Muscle of leg (tissue), 9 donors: ENCODE results near the gene CDC26. TPM values are rescaled to one million over a fixed set of nuclear protein-coding genes. Genes with fewer than 3 reads are reported as not detected.

ENCODE experiments used
- polyA plus RNA-seq, 8 donors: library from polyadenylated mRNA; unstranded; fragments of 120-200 nt; gene quantifications; one replicate each; pipeline versions ENCODE4 v1.2.1 to v1.2.3, GENCODE V29; 2013; ENCODE audit warnings: inconsistent platforms in 1 of 8, low replicate concordance in 1 of 8; ENCODE audit not compliant: insufficient read length in 8 of 8, insufficient read depth in 1 of 8
- total RNA-seq: library from RNA; stranded (reverse); fragments of 120-200 nt; gene quantifications from one replicate; pipeline ENCODE4 v1.2.4, GENCODE V29; 2013

CDC26 gene
- total and polyA plus RNA-seq, 9 donors: 19.7 to 33.2 (median 24.7) TPM

Other genes with a start within 250 kb of the CDC26 start
- gene ZFP37, start 218.8 kb downstream of the CDC26 start, total RNA-seq: 5.5 TPM
- 1 to 10 TPM; 2.7 to 6.1 (median 4.4) TPM for gene ZFP37, start 218.8 kb downstream of the CDC26 start, polyA plus RNA-seq
- gene SLC31A2, start 124.6 kb downstream of the CDC26 start, total RNA-seq: 4.1 TPM
- gene SLC31A2, start 124.6 kb downstream of the CDC26 start, polyA plus RNA-seq: 1 to 10 TPM; 2.1 to 4.3 (median 2.8) TPM
- 16.8 TPM for gene FKBP15, start 54.3 kb downstream of the CDC26 start, total RNA-seq
- gene FKBP15, start 54.3 kb downstream of the CDC26 start, polyA plus RNA-seq: 10 to 100 TPM; 16.9 to 24.2 (median 20.3) TPM
- gene SLC31A1, start 54.0 kb downstream of the CDC26 start, total RNA-seq: 8.0 TPM
- 10 to 100 TPM in 5 of 8 donors, 1 to 10 TPM in 3; 8.0 to 14.2 (median 10.2) TPM for gene SLC31A1, start 54.0 kb downstream of the CDC26 start, polyA plus RNA-seq
- gene PRPF4, start 86 bp upstream of the CDC26 start, total RNA-seq: 21.5 TPM
- 10 to 100 TPM; 16.5 to 25.2 (median 19.3) TPM for gene PRPF4, start 86 bp upstream of the CDC26 start, polyA plus RNA-seq
- 0.04 TPM for gene RNF183, start 27.8 kb upstream of the CDC26 start, total RNA-seq
- under 1 TPM in 4 of 8 donors, not detected in 4; 0.08 to 0.35 (median 0.13) TPM for gene RNF183, start 27.8 kb upstream of the CDC26 start, polyA plus RNA-seq
- gene WDR31, start 64.7 kb upstream of the CDC26 start, total RNA-seq: 1.2 TPM
- 1 to 10 TPM; 1.6 to 3.3 (median 2.5) TPM for gene WDR31, start 64.7 kb upstream of the CDC26 start, polyA plus RNA-seq
- 0.22 TPM for gene BSPRY, start 74.0 kb upstream of the CDC26 start, total RNA-seq
- gene BSPRY, start 74.0 kb upstream of the CDC26 start, polyA plus RNA-seq: under 1 TPM; 0.40 to 0.97 (median 0.56) TPM
- 5.5 TPM for gene HDHD3, start 101.4 kb upstream of the CDC26 start, total RNA-seq
- 10 to 100 TPM in 1 of 8 donors, 1 to 10 TPM in 7; 4.1 to 11.3 (median 5.8) TPM for gene HDHD3, start 101.4 kb upstream of the CDC26 start, polyA plus RNA-seq
- gene ALAD, start 125.7 kb upstream of the CDC26 start, total RNA-seq: 11.3 TPM
- 10 to 100 TPM; 20.0 to 26.3 (median 21.6) TPM for gene ALAD, start 125.7 kb upstream of the CDC26 start, polyA plus RNA-seq
- gene POLE3, start 135.1 kb upstream of the CDC26 start, total RNA-seq: 39.1 TPM
- gene POLE3, start 135.1 kb upstream of the CDC26 start, polyA plus RNA-seq: 10 to 100 TPM; 36.2 to 51.0 (median 48.0) TPM
- gene C9orf43, start 135.2 kb upstream of the CDC26 start, total RNA-seq: 0.22 TPM
- gene C9orf43, start 135.2 kb upstream of the CDC26 start, polyA plus RNA-seq: under 1 TPM; 0.19 to 0.46 (median 0.27) TPM
- gene RGS3, start 188.2 kb upstream of the CDC26 start, total RNA-seq: 52.4 TPM
- 10 to 100 TPM; 38.0 to 63.3 (median 49.0) TPM for gene RGS3, start 188.2 kb upstream of the CDC26 start, polyA plus RNA-seq